LNCaP clone FGC (cell line): ENCODE measurements around the gene BEGAIN.

Source experiments
- DNase-seq: peaks from one replicate; pipeline ENCODE4 v3.0.0-alpha.2; 2011; ENCODE audit warnings: low read depth
- H3K4me3 ChIP-seq: 2 replicates; pipeline ENCODE4 v1.5.1; 2011; ENCODE audit warnings: mild to moderate bottlenecking, low read depth, low read length, control low read depth
- TF ChIP-seq, protein P1 (sequence below): IDR thresholded peaks from 2 replicates; pipeline ENCODE4 v1.5.1; 2012; ENCODE audit warnings: mild to moderate bottlenecking; ENCODE audit not compliant: control insufficient read depth, insufficient read depth; ENCODE audit errors: extremely low read depth

The BEGAIN gene

GRCh38 chr14:100554082-100554677, 33.0 kb downstream of the BEGAIN start:
- no peak overlapping the region for H3K4me3 ChIP-seq
- no peak for DNase-seq
- TF ChIP-seq, protein P1, sequence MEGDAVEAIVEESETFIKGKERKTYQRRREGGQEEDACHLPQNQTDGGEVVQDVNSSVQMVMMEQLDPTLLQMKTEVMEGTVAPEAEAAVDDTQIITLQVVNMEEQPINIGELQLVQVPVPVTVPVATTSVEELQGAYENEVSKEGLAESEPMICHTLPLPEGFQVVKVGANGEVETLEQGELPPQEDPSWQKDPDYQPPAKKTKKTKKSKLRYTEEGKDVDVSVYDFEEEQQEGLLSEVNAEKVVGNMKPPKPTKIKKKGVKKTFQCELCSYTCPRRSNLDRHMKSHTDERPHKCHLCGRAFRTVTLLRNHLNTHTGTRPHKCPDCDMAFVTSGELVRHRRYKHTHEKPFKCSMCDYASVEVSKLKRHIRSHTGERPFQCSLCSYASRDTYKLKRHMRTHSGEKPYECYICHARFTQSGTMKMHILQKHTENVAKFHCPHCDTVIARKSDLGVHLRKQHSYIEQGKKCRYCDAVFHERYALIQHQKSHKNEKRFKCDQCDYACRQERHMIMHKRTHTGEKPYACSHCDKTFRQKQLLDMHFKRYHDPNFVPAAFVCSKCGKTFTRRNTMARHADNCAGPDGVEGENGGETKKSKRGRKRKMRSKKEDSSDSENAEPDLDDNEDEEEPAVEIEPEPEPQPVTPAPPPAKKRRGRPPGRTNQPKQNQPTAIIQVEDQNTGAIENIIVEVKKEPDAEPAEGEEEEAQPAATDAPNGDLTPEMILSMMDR, result no peak

GRCh38 chr14:100553471-100553870, 33.7 kb downstream of the BEGAIN start:
- DNase-seq, result no peak
- TF ChIP-seq, protein P1, result no peak
- H3K4me3 ChIP-seq, result no peak overlapping the region

- H3K4me3 ChIP-seq, result no peak overlapping the region
- no peak for DNase-seq
- TF ChIP-seq, protein P1, result no peak
Measured at GRCh38 chr14:100552524-100553125, 34.6 kb downstream of the BEGAIN start.

DNA sequence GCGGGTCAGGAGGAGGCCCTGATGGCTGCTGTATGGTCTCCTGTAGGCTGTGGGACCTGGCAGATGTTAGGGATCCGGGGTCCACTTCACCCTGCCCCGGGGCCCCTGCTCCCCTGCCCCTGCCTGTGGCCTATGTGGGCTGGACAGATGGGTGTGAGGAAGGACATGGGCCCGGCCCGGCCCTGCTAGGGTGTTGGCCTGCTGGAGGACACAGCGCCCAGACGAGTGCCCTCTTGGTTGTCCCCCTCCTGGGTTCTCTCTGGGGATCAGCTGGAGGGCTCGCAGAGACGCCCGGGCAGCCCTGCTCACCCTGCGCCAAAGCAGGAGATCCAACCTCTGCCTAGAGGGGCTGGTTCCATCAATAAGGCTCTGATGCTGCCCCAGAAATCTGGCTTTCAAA, 36.2 kb downstream of the BEGAIN start:
- H3K4me3 ChIP-seq, result no peak overlapping the region
- DNase-seq, result no peak
- TF ChIP-seq, protein P1, result no peak

DNA sequence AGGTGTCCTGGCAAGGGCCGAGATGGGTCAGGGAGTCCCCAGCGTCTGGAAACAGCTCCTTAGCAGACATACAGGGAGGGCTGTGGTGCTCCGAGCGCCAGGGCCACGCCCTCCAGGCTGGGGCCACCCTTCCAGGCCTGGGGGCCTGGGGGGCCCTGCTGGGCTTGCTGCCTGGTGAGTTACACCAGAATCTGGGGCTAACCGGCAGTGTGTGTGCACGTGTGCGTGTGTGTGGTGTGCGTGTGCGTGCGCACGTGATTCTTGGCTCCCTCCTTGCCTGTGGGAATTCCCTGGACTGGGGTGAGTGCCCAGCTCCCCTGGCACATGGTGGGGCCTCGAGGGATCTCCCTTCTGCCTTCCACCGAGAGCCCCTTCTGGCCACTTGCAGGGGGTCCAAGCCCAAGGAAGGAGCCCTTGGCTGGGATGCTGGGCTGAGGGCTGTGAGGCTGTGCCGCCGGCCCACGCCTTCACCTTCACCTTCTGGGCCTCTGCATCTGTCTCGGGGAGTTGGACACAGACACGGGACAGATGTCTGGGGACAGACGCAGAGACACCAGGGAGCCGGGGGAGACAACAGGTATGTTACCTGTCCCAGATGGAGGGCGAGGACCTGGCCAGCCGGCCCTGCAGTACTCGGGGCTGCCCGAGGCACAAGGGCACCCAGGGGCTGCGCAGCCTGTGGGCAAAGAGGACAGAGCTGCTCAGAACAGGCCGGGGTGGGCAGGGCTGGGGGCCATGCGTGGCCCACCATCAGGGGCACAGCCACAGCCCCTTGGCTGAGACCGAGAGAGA, 37.2 kb downstream of the BEGAIN start:
- no peak for DNase-seq
- TF ChIP-seq, protein P1, result no peak
- no peak overlapping the region for H3K4me3 ChIP-seq

DNA sequence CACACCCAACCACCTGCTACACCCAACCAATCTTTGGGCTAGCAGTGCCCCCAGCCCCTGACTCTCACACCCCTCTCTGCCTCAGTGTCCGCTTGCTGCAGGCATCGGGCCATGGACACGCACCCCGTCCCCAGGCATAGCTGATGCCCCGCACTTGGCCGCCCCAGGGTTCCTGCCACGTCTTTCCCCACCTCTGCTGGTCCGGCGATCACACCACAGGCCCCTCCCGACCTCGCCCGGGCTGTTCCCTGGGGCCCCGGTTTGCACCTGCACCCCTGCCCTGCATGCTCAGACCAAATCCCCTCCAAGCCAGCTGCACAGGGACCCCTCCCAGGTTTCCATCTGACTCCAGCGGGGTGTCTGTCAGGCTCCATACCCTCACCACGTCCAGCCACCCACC, 38.3 kb downstream of the BEGAIN start:
- no peak overlapping the region for H3K4me3 ChIP-seq
- TF ChIP-seq, protein P1, result no peak
- no peak for DNase-seq
